ENCODE results near the gene ZMYND8. TPM values are rescaled to one million over a fixed set of nuclear protein-coding genes. Genes with fewer than 3 reads are reported as not detected.

ZMYND8 gene
- total and polyA plus RNA-seq, 2 of the 8 experiments (the other 6 are each of a cell fraction or from before 2014, with no cell fraction given), result 50.5 to 163 TPM

GRCh38 chr20:47263080-47263464 lies 93.4 kb downstream of the ZMYND8 start:
- no peak overlapping the region for H3K4me3 ChIP-seq (ENCODE audit: extremely low read depth in 1 of 4, insufficient read depth in 2 of 4, low read depth in 3 of 4, low read length in 4 of 4)
- H3K14ac ChIP-seq (ENCODE audit: insufficient read length), result no peak overlapping the region
- peaks cover 3 to 84% of the 10 kb centered on the region in 2 experiments; a peak in 3 of 4 replicates for H3K79me2 ChIP-seq (ENCODE audit: control insufficient read depth in 1 of 2, insufficient read depth in 2 of 2, low read length in 2 of 2)
- no peak overlapping the region for H3K23ac ChIP-seq (ENCODE audit: insufficient read length)
- H2BK12ac ChIP-seq (ENCODE audit: low read depth, low read length), result no peak overlapping the region
- H3K23me2 ChIP-seq (ENCODE audit: low read depth, low read length), result no peaks in the 10 kb centered on the region; the same call in 1 of the 2 replicates
- peaks cover 7% of the 10 kb centered on the region for H3K79me1 ChIP-seq (ENCODE audit: low read depth, low read length)
- H2BK20ac ChIP-seq (ENCODE audit: low read length), result no peak overlapping the region
- no peak overlapping the region for H4K5ac ChIP-seq (ENCODE audit: insufficient read length, low read depth, low read length)
- no peak overlapping the region for H3K18ac ChIP-seq (ENCODE audit: extremely low read depth, low read length)
- no peak overlapping the region for H3K27ac ChIP-seq (ENCODE audit: low read depth, low read length)
- no peak overlapping the region for H4K8ac ChIP-seq (ENCODE audit: extremely low read depth, insufficient read depth, low read length)
- no peak overlapping the region for H4K91ac ChIP-seq (replicated peaks; ENCODE audit: insufficient read length, low read length)
- no peak overlapping the region for H3K9ac ChIP-seq (replicated peaks in 1 of 4; ENCODE audit: extremely low read depth in 1 of 4, low read depth in 3 of 4, low read length in 3 of 4)
- H3K27me3 ChIP-seq (replicated peaks in 1 of 4; ENCODE audit: control insufficient read depth in 3 of 4, extremely low read depth in 1 of 4, insufficient read depth in 3 of 4, low read length in 3 of 4), result no peaks in the 10 kb centered on the region
- POLR2A ChIA-PET (ENCODE audit: partially characterized antibody), result interaction anchor here (1.0 to 2.4 kb wide), 4 partner anchors 9 to 13 kb away, joined by 4 to 7 read pairs (median 4); no protein-coding TSS in a partner anchor
- CTCF ChIA-PET (ENCODE audit: partially characterized antibody), result interaction anchor here (0.9 to 3.5 kb wide), 8 partner anchors 9 to 360 kb away, joined by 3 to 24 read pairs (median 4); no protein-coding TSS in a partner anchor
- H3K36me3 ChIP-seq (ENCODE audit: control insufficient read depth in 2 of 4, insufficient read depth in 4 of 4, low read length in 3 of 4), result peaks cover 12 to 79% (median 55%) of the 10 kb centered on the region in 4 experiments; a peak in 7 of 8 replicates
- H3K4ac ChIP-seq (replicated peaks; ENCODE audit: insufficient read length, low read depth, low read length), result no peak overlapping the region
- H2BK120ac ChIP-seq (replicated peaks; ENCODE audit: low read depth, low read length), result no peak overlapping the region
- TF ChIP-seq BACH1 (IDR thresholded peaks at IDR 0.05; ENCODE audit: low read length) (no peak), KDM4A (IDR thresholded peaks at IDR 0.05; ENCODE audit: low read depth, low read length, severe bottlenecking) (no peak), SUZ12 (IDR thresholded peaks at IDR 0.05; ENCODE audit: low read length) (no peak), TBP (IDR thresholded peaks at IDR 0.05; ENCODE audit: low read depth, low read length) (no peak), FOSL1 (IDR thresholded peaks at IDR 0.05; ENCODE audit: insufficient read depth, low read depth, low read length) (no peak), CREB1 (IDR thresholded peaks at IDR 0.05) (no peak)
- no peak for DNase-seq (ENCODE audit: low read depth in 1 of 2, low spot score in 2 of 2)
- FAIRE-seq, result no peak
- H3K4me1 ChIP-seq (replicated peaks in 1 of 4; ENCODE audit: control insufficient read depth in 3 of 4, insufficient read depth in 4 of 4, low read length in 3 of 4), result peaks cover 0 to 8% (median 0%) of the 10 kb centered on the region in 4 experiments; a peak in 1 of 7 replicates
- peaks cover 10% of the 10 kb centered on the region in 2 experiments for H4K20me1 ChIP-seq (replicated peaks in 1 of 2; ENCODE audit: control insufficient read depth in 1 of 2, insufficient read depth in 2 of 2, low read length in 2 of 2)
- no peak overlapping the region for H2BK5ac ChIP-seq (ENCODE audit: low read depth, low read length)
- no peak overlapping the region for H3K56ac ChIP-seq (replicated peaks; ENCODE audit: insufficient read length, low read depth, low read length)
- no peak overlapping the region for H2AFZ ChIP-seq (ENCODE audit: low read length)
- no peak overlapping the region for H3K4me2 ChIP-seq (ENCODE audit: insufficient read depth in 1 of 2, low read depth in 2 of 2, low read length in 2 of 2)
- no peak overlapping the region for H2BK15ac ChIP-seq (ENCODE audit: low read length)
- no peak overlapping the region for H2AK5ac ChIP-seq (ENCODE audit: low read depth, low read length)
- H3K9me3 ChIP-seq (ENCODE audit: insufficient read depth in 2 of 2, low read depth in 1 of 2, low read length in 1 of 2), result no peaks in the 10 kb centered on the region
- WGBS, 2 experiments (ENCODE audit: extremely low coverage in 1 of 2, insufficient coverage in 1 of 2, insufficient read length in 1 of 2, insufficient replicate concordance in 2 of 2, low coverage in 1 of 2, low lambda C conversion rate in 2 of 2, missing lambda C conversion rate in 1 of 2), result 85% methylated on average over 3 of the region's 3 CpGs; no CpG with 5 or more reads in 1 of the 2 experiments

Data from H1 (cell line).